HCT116 (cell line): ENCODE measurements around the gene RSPO1. TPM values are rescaled to one million over a fixed set of nuclear protein-coding genes. Genes with fewer than 3 reads are reported as not detected.

Source experiments
- ATAC-seq: fragments of 200-7000 bp; cut with Tn5 transposase; 2 replicates; pipeline ENCODE4 v1.9.1; 2020; ENCODE audit warnings: mild to moderate bottlenecking, moderate library complexity
- BruUV-seq: library from RNA; stranded (reverse); fragments of 400-500 nt; replicated peaks from 2 replicates; lab custom pipeline; 2021; lab: Mats Ljungman, UMichigan
- CTCF ChIA-PET: fragments of 300-600 bp; sonication (Branson Sonifier 250); formaldehyde crosslinking; loops from one replicate; lab custom pipeline; 2021; ENCODE audit warnings: antibody characterized with exemption; lab: Charles Lee
- POLR2A ChIA-PET: fragments of 300-600, 350-600 bp; sonication (Branson Sonifier 250); formaldehyde crosslinking; loops from one replicate; lab custom pipeline; 2021; ENCODE audit warnings: antibody characterized with exemption; lab: Charles Lee
- RAD21 ChIA-PET, 2 experiments: fragments of 300-600 bp; sonication (Branson Sonifier 250); formaldehyde crosslinking; loops; one replicate each; lab custom pipeline; 2023; ENCODE audit warnings: low total read pairs in 2 of 2; ENCODE audit not compliant: uncharacterized antibody in 2 of 2, unreplicated experiment in 2 of 2, low non-redundant PET in 1 of 2; lab: Charles Lee
- DNase-seq: peaks from one replicate; pipeline ENCODE4 v3.0.0-alpha.2; 2010; ENCODE audit warnings: low read depth, low spot score
- H2AFZ ChIP-seq: fragments of 200-600 bp; shearing (Covaris generic), sonication (generic); 2 replicates; pipeline ENCODE4 v1.6.1; 2017; ENCODE audit warnings: low read depth, mixed run types, mixed read lengths, antibody characterized with exemption, low read length; ENCODE audit not compliant: poor library complexity, severe bottlenecking
- H3K27ac ChIP-seq: 2 replicates; pipeline ENCODE4 v1.5.1; 2012; ENCODE audit warnings: low read depth, low read length
- H3K27me3 ChIP-seq: fragments of 200-600 bp; sonication (generic); 2 replicates; pipeline ENCODE4 v1.6.1; 2016; ENCODE audit warnings: mixed run types, low read length, mixed read lengths; ENCODE audit not compliant: insufficient read depth
- H3K36me3 ChIP-seq, 2 experiments: fragments of 200-500 bp in 1 of 2; fragments of 200-600 bp in 1 of 2; sonication (Bioruptor generic) in 1 of 2; sonication (generic) in 1 of 2; 2 replicates each; pipeline versions ENCODE4 v1.5.1 to v1.6.1; 2014 to 2016; ENCODE audit warnings: low read length in 2 of 2, inconsistent platforms in 1 of 2, mixed read lengths in 1 of 2, mixed run types in 1 of 2; ENCODE audit not compliant: insufficient read depth in 2 of 2, control insufficient read depth in 1 of 2
- H3K4me1 ChIP-seq, 2 experiments: fragments of 200-600 bp in 1 of 2; sonication (generic) in 1 of 2; 2 replicates each; pipeline versions ENCODE4 v1.5.1 to v1.6.1; 2012 to 2017; ENCODE audit warnings: low read length in 2 of 2, inconsistent platforms in 1 of 2, mild to moderate bottlenecking in 1 of 2, mixed read lengths in 1 of 2, mixed run types in 1 of 2, moderate library complexity in 1 of 2; ENCODE audit not compliant: insufficient read depth in 2 of 2, control insufficient read depth in 1 of 2
- H3K4me2 ChIP-seq: fragments of 200-600 bp; sonication (generic); 2 replicates; pipeline ENCODE4 v1.6.1; 2017; ENCODE audit warnings: mixed run types, low read length, mixed read lengths
- H3K4me3 ChIP-seq, 2 experiments: fragments of 200-600 bp in 1 of 2; sonication (generic) in 1 of 2; replicated peaks in 1 of 2; 2 replicates each; pipeline ENCODE4 v1.5.1; 2011 to 2016; ENCODE audit warnings: low read length in 2 of 2, control low read depth in 1 of 2, low read depth in 1 of 2, mild to moderate bottlenecking in 1 of 2, mixed read lengths in 1 of 2, mixed run types in 1 of 2
- H3K79me2 ChIP-seq: fragments of 200-600 bp; sonication (generic); 2 replicates; pipeline ENCODE4 v1.6.1; 2017; ENCODE audit warnings: mild to moderate bottlenecking, mixed run types, low read length, moderate library complexity, mixed read lengths; ENCODE audit not compliant: insufficient read depth
- H3K9ac ChIP-seq: fragments of 200-600 bp; sonication (generic); 2 replicates; pipeline ENCODE4 v1.6.1; 2016; ENCODE audit warnings: low read length, mixed read lengths
- H3K9me2 ChIP-seq: fragments of 200-600 bp; sonication (generic), shearing (Covaris generic); 2 replicates; pipeline ENCODE4 v1.6.1; 2017; ENCODE audit warnings: mixed run types, mild to moderate bottlenecking, moderate library complexity; ENCODE audit not compliant: insufficient read depth
- H3K9me3 ChIP-seq, 2 experiments: fragments of 200-500 bp in 1 of 2; fragments of 200-600 bp in 1 of 2; sonication (Bioruptor generic) in 1 of 2; sonication (generic) in 1 of 2; 2 replicates each; pipeline ENCODE4 v1.6.1; 2014 to 2017; ENCODE audit warnings: low read length in 2 of 2, mixed read lengths in 2 of 2, inconsistent platforms in 1 of 2, low read depth in 1 of 2, mild to moderate bottlenecking in 1 of 2, mixed run types in 1 of 2, moderate library complexity in 1 of 2; ENCODE audit not compliant: control insufficient read depth in 1 of 2, insufficient read depth in 1 of 2
- H4K20me1 ChIP-seq: fragments of 200-600 bp; sonication (generic), shearing (Covaris generic); 2 replicates; pipeline ENCODE4 v1.6.1; 2017; ENCODE audit warnings: mixed run types, mild to moderate bottlenecking, moderate library complexity; ENCODE audit not compliant: insufficient read depth
- CEBPB ChIP-seq: IDR thresholded peaks from 2 replicates; pipeline ENCODE4 v1.6.1; 2012; ENCODE audit warnings: low read depth
- EGR1 ChIP-seq: IDR thresholded peaks from 2 replicates; pipeline ENCODE4 v1.6.1; 2012; ENCODE audit warnings: low read depth
- ELF1 ChIP-seq: IDR thresholded peaks from 2 replicates; pipeline ENCODE4 v1.6.1; 2012; ENCODE audit warnings: low read depth, borderline replicate concordance
- EZH2 ChIP-seq: fragments of 200-600 bp; sonication (generic); IDR thresholded peaks from 2 replicates; pipeline ENCODE4 v1.6.1; 2017; ENCODE audit warnings: antibody characterized with exemption, mixed run types
- JUND ChIP-seq: IDR thresholded peaks from 2 replicates; pipeline ENCODE4 v1.6.1; 2012
- POLR2A ChIP-seq: IDR thresholded peaks from 2 replicates; pipeline ENCODE4 v1.7.0; 2011; ENCODE audit warnings: borderline replicate concordance; ENCODE audit not compliant: insufficient read depth, insufficient read length; ENCODE audit errors: extremely low read depth
- POLR2AphosphoS5 ChIP-seq: IDR thresholded peaks from 2 replicates; pipeline ENCODE4 v1.6.1; 2011; ENCODE audit warnings: mild to moderate bottlenecking, low read depth, low read length, moderate library complexity
- RAD21 ChIP-seq: IDR thresholded peaks from 2 replicates; pipeline ENCODE4 v1.6.1; 2012; ENCODE audit warnings: low read depth, mild to moderate bottlenecking
- SP1 ChIP-seq: IDR thresholded peaks from 2 replicates; pipeline ENCODE4 v1.6.1; 2012; ENCODE audit warnings: low read depth
- SRF ChIP-seq: IDR thresholded peaks from 2 replicates; pipeline ENCODE4 v1.6.1; 2012; ENCODE audit warnings: low read depth
- ZFX ChIP-seq: fragments of 450-650 bp; IDR thresholded peaks from 2 replicates; pipeline ENCODE4 v1.6.1; 2017
- intact Hi-C: fragments of 100-400 bp; cut with micrococcal nuclease; formaldehyde crosslinking; loops from 2 replicates; pipeline ENCODE4 v1.10.0; 2022
- total RNA-seq: library from RNA; stranded (reverse); gene quantifications from one replicate; pipeline ENCODE4 v1.2.1, GENCODE V29; 2021; ENCODE audit not compliant: unreplicated experiment
- TF ChIP-seq, protein P1 (sequence below), 3 experiments: fragments of 200-600 bp in 1 of 3; sonication (generic) in 1 of 3; IDR thresholded peaks in 2 of 3; conservative IDR thresholded peaks in 1 of 3; 2 replicates each; pipeline ENCODE4 v1.5.1; 2012 to 2017; ENCODE audit warnings: low read depth in 2 of 3, low read length in 2 of 3, antibody characterized with exemption in 1 of 3, borderline replicate concordance in 1 of 3, control low read depth in 1 of 3, mild to moderate bottlenecking in 1 of 3, mixed read lengths in 1 of 3, mixed run types in 1 of 3, moderate library complexity in 1 of 3; ENCODE audit not compliant: insufficient read depth in 1 of 3
- TF ChIP-seq, protein P2 (sequence below): IDR thresholded peaks from 2 replicates; pipeline ENCODE4 v1.6.1; 2012
- TF ChIP-seq, protein P3 (sequence below): IDR thresholded peaks from 2 replicates; pipeline ENCODE4 v1.6.1; 2012; ENCODE audit warnings: low read depth

RSPO1 gene
- total RNA-seq, 1 experiment from 2014 or later, result 0.15 TPM

DNA sequence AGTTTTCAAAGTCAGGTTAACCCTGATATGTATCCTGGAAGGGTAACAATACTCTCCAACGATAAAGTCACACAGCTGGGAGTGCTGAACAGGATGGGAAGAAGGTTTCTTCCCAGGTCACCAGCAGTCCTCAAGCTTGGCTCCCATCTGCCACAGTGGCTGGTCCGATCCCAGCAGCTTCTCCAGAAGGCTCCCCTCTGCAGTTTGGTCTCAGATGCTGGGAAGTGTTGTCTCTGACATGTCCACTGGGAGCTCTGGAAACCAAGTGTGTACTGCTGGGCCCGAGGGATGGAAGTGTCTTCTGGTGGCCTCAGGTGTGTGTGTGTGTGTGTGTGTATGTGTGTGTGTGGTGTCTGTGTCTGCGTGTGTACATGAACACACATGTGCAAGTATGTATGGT lies 22.5 kb downstream of the RSPO1 start:
- Histone ChIP-seq H3K9me2 (no peaks in the 10 kb centered on the region), H2AFZ (no peak overlapping the region), H3K79me2 (no peaks in the 10 kb centered on the region), H3K4me2 (no peak overlapping the region)
- TF ChIP-seq RAD21, result no peak
- TF ChIP-seq POLR2AphosphoS5, result no peak
- TF ChIP-seq POLR2A, result no peak
- no peak for TF ChIP-seq EGR1
- no peak for TF ChIP-seq SP1
- no peak for TF ChIP-seq CEBPB
- TF ChIP-seq, protein P1, sequence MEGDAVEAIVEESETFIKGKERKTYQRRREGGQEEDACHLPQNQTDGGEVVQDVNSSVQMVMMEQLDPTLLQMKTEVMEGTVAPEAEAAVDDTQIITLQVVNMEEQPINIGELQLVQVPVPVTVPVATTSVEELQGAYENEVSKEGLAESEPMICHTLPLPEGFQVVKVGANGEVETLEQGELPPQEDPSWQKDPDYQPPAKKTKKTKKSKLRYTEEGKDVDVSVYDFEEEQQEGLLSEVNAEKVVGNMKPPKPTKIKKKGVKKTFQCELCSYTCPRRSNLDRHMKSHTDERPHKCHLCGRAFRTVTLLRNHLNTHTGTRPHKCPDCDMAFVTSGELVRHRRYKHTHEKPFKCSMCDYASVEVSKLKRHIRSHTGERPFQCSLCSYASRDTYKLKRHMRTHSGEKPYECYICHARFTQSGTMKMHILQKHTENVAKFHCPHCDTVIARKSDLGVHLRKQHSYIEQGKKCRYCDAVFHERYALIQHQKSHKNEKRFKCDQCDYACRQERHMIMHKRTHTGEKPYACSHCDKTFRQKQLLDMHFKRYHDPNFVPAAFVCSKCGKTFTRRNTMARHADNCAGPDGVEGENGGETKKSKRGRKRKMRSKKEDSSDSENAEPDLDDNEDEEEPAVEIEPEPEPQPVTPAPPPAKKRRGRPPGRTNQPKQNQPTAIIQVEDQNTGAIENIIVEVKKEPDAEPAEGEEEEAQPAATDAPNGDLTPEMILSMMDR (IDR thresholded peaks at IDR 0.05 in 2 of 3, conservative IDR thresholded peaks at IDR 0.05 in 1 of 3; ENCODE audit: borderline replicate concordance in 1 of 3, insufficient read depth in 1 of 3, low read depth in 2 of 3, low read length in 2 of 3), result no peak
- TF ChIP-seq, protein P2, sequence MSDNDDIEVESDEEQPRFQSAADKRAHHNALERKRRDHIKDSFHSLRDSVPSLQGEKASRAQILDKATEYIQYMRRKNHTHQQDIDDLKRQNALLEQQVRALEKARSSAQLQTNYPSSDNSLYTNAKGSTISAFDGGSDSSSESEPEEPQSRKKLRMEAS, result no peak
- no peak for TF ChIP-seq ELF1
- TF ChIP-seq, all 23 proteins: peak for 0
- intact Hi-C loops, result no loop called here
- no TSS peak for BruUV-seq
- Histone ChIP-seq H3K4me1 (no peaks in the 10 kb centered on the region), H3K9ac (no peak overlapping the region), H3K9me3 (no peaks in the 10 kb centered on the region), H3K27me3 (peaks cover 57% of the 10 kb centered on the region), H3K36me3 (no peaks in the 10 kb centered on the region), H3K27ac (no peak overlapping the region), H4K20me1 (no peaks in the 10 kb centered on the region), H3K4me3 (no peak overlapping the region)
- DNase-seq (no peak), ATAC-seq (peak; percentile 61; the same call in 1 of the 2 replicates)
- RAD21 ChIA-PET, result no interaction called here
- POLR2A ChIA-PET, result no interaction called here
- CTCF ChIA-PET, result interaction anchor here (2.4 kb wide), 1 partner anchor 9 kb away, joined by 8 read pairs; no protein-coding TSS in a partner anchor

DNA sequence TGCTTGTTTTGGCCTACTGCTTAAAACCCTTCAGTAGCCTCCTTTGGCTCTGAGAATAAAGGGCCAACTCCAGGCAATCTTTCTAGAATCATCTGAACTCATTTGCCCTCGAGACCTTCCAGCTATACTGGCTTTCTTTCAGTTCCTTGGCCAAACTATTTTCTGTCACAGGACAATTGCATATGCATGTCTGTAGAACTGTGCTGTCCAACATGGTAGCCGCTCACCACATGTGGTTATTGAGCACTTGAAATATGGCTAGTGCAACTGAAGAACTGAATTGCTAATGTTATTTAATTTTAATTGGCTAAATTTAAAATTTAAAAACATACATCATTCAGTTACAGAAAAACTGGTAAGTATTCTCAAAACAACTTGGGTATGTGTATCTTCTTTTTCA lies 24.7 kb downstream of the RSPO1 start:
- intact Hi-C loops, result no loop called here
- DNase-seq (no peak), ATAC-seq (no peak)
- Histone ChIP-seq H3K9me2 (no peaks in the 10 kb centered on the region), H3K79me2 (no peaks in the 10 kb centered on the region), H3K27ac (no peak overlapping the region), H3K36me3 (no peaks in the 10 kb centered on the region), H3K4me1 (no peaks in the 10 kb centered on the region), H3K4me3 (no peak overlapping the region), H3K9me3 (no peaks in the 10 kb centered on the region), H2AFZ (no peak overlapping the region), H3K27me3 (peaks cover 49% of the 10 kb centered on the region), H3K4me2 (no peak overlapping the region), H4K20me1 (no peaks in the 10 kb centered on the region), H3K9ac (no peak overlapping the region)
- ChIA-PET POLR2A (no interaction called here), RAD21 (no interaction called here), CTCF (no interaction called here)
- BruUV-seq, result no TSS peak
- TF ChIP-seq, protein P2, result no peak
- TF ChIP-seq POLR2A (no peak), SRF (no peak), CEBPB (no peak), EGR1 (no peak), ELF1 (no peak), ZFX (no peak), EZH2 (no peak), JUND (no peak)
- TF ChIP-seq, protein P3, sequence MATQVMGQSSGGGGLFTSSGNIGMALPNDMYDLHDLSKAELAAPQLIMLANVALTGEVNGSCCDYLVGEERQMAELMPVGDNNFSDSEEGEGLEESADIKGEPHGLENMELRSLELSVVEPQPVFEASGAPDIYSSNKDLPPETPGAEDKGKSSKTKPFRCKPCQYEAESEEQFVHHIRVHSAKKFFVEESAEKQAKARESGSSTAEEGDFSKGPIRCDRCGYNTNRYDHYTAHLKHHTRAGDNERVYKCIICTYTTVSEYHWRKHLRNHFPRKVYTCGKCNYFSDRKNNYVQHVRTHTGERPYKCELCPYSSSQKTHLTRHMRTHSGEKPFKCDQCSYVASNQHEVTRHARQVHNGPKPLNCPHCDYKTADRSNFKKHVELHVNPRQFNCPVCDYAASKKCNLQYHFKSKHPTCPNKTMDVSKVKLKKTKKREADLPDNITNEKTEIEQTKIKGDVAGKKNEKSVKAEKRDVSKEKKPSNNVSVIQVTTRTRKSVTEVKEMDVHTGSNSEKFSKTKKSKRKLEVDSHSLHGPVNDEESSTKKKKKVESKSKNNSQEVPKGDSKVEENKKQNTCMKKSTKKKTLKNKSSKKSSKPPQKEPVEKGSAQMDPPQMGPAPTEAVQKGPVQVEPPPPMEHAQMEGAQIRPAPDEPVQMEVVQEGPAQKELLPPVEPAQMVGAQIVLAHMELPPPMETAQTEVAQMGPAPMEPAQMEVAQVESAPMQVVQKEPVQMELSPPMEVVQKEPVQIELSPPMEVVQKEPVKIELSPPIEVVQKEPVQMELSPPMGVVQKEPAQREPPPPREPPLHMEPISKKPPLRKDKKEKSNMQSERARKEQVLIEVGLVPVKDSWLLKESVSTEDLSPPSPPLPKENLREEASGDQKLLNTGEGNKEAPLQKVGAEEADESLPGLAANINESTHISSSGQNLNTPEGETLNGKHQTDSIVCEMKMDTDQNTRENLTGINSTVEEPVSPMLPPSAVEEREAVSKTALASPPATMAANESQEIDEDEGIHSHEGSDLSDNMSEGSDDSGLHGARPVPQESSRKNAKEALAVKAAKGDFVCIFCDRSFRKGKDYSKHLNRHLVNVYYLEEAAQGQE, result no peak
